Inflammatory macrophage treated with lipopolysaccharide for 4 hours (primary cell): ENCODE data around the gene RRP15.

ENCODE experiments used
- DNase-seq: peaks from one replicate; pipeline ENCODE4 v3.0.0-alpha.2; 2020

Gene RRP15

GRCh38 chr1:218364028-218364710, 79.1 kb downstream of the RRP15 start:
- DNase-seq, result no peak

GRCh38 chr1:218365226-218365999, 80.3 kb downstream of the RRP15 start:
- DNase-seq, result no peak

GRCh38 chr1:218366322-218367052, 81.4 kb downstream of the RRP15 start:
- DNase-seq, result no peak

GRCh38 chr1:218367118-218367517, 82.0 kb downstream of the RRP15 start:
- DNase-seq, result no peak

- no peak for DNase-seq
Observed at GRCh38 chr1:218368686-218369085, 83.6 kb downstream of the RRP15 start.

GRCh38 chr1:218369688-218370511, 84.8 kb downstream of the RRP15 start:
- no peak for DNase-seq

GRCh38 chr1:218371927-218372672, 87.0 kb downstream of the RRP15 start:
- DNase-seq, result no peak

- no peak for DNase-seq
Observed at GRCh38 chr1:218374401-218375353, 89.6 kb downstream of the RRP15 start.

- no peak for DNase-seq
Observed at GRCh38 chr1:218376722-218377121, 91.6 kb downstream of the RRP15 start.

GRCh38 chr1:218377143-218377660, 92.1 kb downstream of the RRP15 start:
- DNase-seq, result peak; percentile 80

- DNase-seq, result no peak
Observed at GRCh38 chr1:218380125-218380977, 95.3 kb downstream of the RRP15 start.

- DNase-seq, result no peak
Observed at GRCh38 chr1:218382261-218382660, 97.2 kb downstream of the RRP15 start.

- no peak for DNase-seq
Observed at GRCh38 chr1:218383051-218383450, 98.0 kb downstream of the RRP15 start.

- no peak for DNase-seq
Observed at GRCh38 chr1:218383681-218384080, 98.6 kb downstream of the RRP15 start.

- no peak for DNase-seq
Observed at GRCh38 chr1:218384581-218384993, 99.5 kb downstream of the RRP15 start.
